NT2/D1 (cell line): ENCODE measurements around the gene AP5B1.

ENCODE experiments used
- YY1 ChIP-seq: IDR thresholded peaks from 2 replicates; pipeline ENCODE4 v1.6.1; 2011; ENCODE audit not compliant: insufficient read length, insufficient read depth
- ZNF274 ChIP-seq: IDR thresholded peaks from 2 replicates; pipeline ENCODE4 v1.6.1; 2011; ENCODE audit warnings: mild to moderate bottlenecking, low read depth, low read length

- TF ChIP-seq YY1 = no peak
- TF ChIP-seq ZNF274 = no peak
These were observed 2.9 kb downstream of the AP5B1 start for GRCh38 chr11:65777821-65778361.
